SU-DHL-6 (cell line): ENCODE data around the gene ABCA4.

Source experiments
- H2AFZ ChIP-seq: fragments of 200-600 bp; sonication (generic); 2 replicates; pipeline ENCODE4 v1.6.1; 2014; ENCODE audit warnings: low read depth, mild to moderate bottlenecking, moderate library complexity, mixed read lengths, antibody characterized with exemption, low read length; ENCODE audit not compliant: severe bottlenecking
- H3F3A ChIP-seq: fragments of 200-600 bp; shearing (Covaris generic); 2 replicates; pipeline ENCODE4 v1.6.0; 2016; ENCODE audit warnings: antibody characterized with exemption, mild to moderate bottlenecking; ENCODE audit not compliant: insufficient read depth
- H3K27ac ChIP-seq: fragments of 200-600 bp; sonication (generic); 2 replicates; pipeline ENCODE4 v1.5.1; 2016; ENCODE audit warnings: low read depth, mild to moderate bottlenecking, low read length, moderate library complexity, mixed read lengths
- H3K27me3 ChIP-seq: fragments of 200-600 bp; sonication (generic), shearing (Covaris generic); 2 replicates; pipeline ENCODE4 v1.6.0; 2014; ENCODE audit warnings: mild to moderate bottlenecking, low read length
- H3K36me3 ChIP-seq: fragments of 200-600 bp; sonication (generic); 2 replicates; pipeline ENCODE4 v1.6.1; 2014; ENCODE audit warnings: mild to moderate bottlenecking, low read length, mixed read lengths
- H3K4me2 ChIP-seq: fragments of 300-600, 200-600 bp; shearing (Covaris generic), sonication (generic); 2 replicates; pipeline ENCODE4 v1.6.0; 2014; ENCODE audit warnings: low read length, low read depth, mild to moderate bottlenecking; ENCODE audit not compliant: poor library complexity, severe bottlenecking
- H3K4me3 ChIP-seq: fragments of 200-600 bp; sonication (generic); 2 replicates; pipeline ENCODE4 v1.5.1; 2014; ENCODE audit warnings: antibody characterized with exemption, low read length, mild to moderate bottlenecking, mixed read lengths; ENCODE audit not compliant: insufficient read depth, poor library complexity, severe bottlenecking
- H3K79me2 ChIP-seq: fragments of 200-600 bp; sonication (generic); 2 replicates; pipeline ENCODE4 v1.6.1; 2014; ENCODE audit warnings: mild to moderate bottlenecking, low read length, moderate library complexity; ENCODE audit not compliant: insufficient read depth
- H3K9ac ChIP-seq: fragments of 200-600 bp; sonication (generic); 2 replicates; pipeline ENCODE4 v1.7.0; 2014; ENCODE audit warnings: mild to moderate bottlenecking, low read length
- H3K9me2 ChIP-seq: fragments of 200-600 bp; sonication (generic); replicated peaks from 2 replicates; pipeline ENCODE4 v1.6.1; 2014; ENCODE audit warnings: low read length; ENCODE audit not compliant: insufficient read depth
- H3K9me3 ChIP-seq: fragments of 200-600 bp; sonication (generic); 2 replicates; pipeline ENCODE4 v1.6.1; 2014; ENCODE audit warnings: low read length, mixed read lengths; ENCODE audit not compliant: insufficient read depth
- H4K20me1 ChIP-seq: fragments of 200-600 bp; sonication (generic); 2 replicates; pipeline ENCODE4 v1.6.1; 2014; ENCODE audit warnings: low read depth, mild to moderate bottlenecking, antibody characterized with exemption, low read length, moderate library complexity, mixed read lengths
- EZH2phosphoT487 ChIP-seq: fragments of 200-600 bp; sonication (generic), shearing (Covaris generic); conservative IDR thresholded peaks from 2 replicates; pipeline ENCODE4 v1.6.1; 2018; ENCODE audit warnings: mild to moderate bottlenecking, antibody characterized with exemption, low read length, moderate library complexity, mixed read lengths
- TF ChIP-seq, protein P1 (sequence below): fragments of 200-600 bp; sonication (generic); IDR thresholded peaks from one replicate; pipeline ENCODE4 v1.5.1; 2017; ENCODE audit warnings: antibody characterized with exemption, mild to moderate bottlenecking, low read length, moderate library complexity; ENCODE audit not compliant: insufficient read depth, poor library complexity, severe bottlenecking

The ABCA4 gene

GRCh38 chr1:93976291-93976690, 144.7 kb downstream of the ABCA4 start:
- H3K4me3 ChIP-seq, result no peak overlapping the region
- H4K20me1 ChIP-seq, result no peaks in the 10 kb centered on the region
- no peaks in the 10 kb centered on the region for H3F3A ChIP-seq
- H3K27ac ChIP-seq, result no peak overlapping the region
- no peaks in the 10 kb centered on the region for H3K9me2 ChIP-seq
- H3K36me3 ChIP-seq, result no peaks in the 10 kb centered on the region
- H2AFZ ChIP-seq, result no peak overlapping the region
- no peak overlapping the region for H3K9ac ChIP-seq
- no peak overlapping the region for H3K4me2 ChIP-seq
- H3K79me2 ChIP-seq, result no peaks in the 10 kb centered on the region
- H3K9me3 ChIP-seq, result no peaks in the 10 kb centered on the region
- H3K27me3 ChIP-seq, result no peaks in the 10 kb centered on the region
- no peak for TF ChIP-seq EZH2phosphoT487
- TF ChIP-seq, protein P1, sequence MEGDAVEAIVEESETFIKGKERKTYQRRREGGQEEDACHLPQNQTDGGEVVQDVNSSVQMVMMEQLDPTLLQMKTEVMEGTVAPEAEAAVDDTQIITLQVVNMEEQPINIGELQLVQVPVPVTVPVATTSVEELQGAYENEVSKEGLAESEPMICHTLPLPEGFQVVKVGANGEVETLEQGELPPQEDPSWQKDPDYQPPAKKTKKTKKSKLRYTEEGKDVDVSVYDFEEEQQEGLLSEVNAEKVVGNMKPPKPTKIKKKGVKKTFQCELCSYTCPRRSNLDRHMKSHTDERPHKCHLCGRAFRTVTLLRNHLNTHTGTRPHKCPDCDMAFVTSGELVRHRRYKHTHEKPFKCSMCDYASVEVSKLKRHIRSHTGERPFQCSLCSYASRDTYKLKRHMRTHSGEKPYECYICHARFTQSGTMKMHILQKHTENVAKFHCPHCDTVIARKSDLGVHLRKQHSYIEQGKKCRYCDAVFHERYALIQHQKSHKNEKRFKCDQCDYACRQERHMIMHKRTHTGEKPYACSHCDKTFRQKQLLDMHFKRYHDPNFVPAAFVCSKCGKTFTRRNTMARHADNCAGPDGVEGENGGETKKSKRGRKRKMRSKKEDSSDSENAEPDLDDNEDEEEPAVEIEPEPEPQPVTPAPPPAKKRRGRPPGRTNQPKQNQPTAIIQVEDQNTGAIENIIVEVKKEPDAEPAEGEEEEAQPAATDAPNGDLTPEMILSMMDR, result no peak

GRCh38 chr1:93972341-93972740, 148.6 kb downstream of the ABCA4 start:
- Histone ChIP-seq H3K9me3 (no peaks in the 10 kb centered on the region), H3K4me2 (no peak overlapping the region), H3K4me3 (no peak overlapping the region), H3K27me3 (no peaks in the 10 kb centered on the region), H3F3A (no peaks in the 10 kb centered on the region), H3K9me2 (no peaks in the 10 kb centered on the region), H3K36me3 (no peaks in the 10 kb centered on the region), H3K79me2 (no peaks in the 10 kb centered on the region), H4K20me1 (no peaks in the 10 kb centered on the region), H3K9ac (no peak overlapping the region), H2AFZ (no peak overlapping the region), H3K27ac (no peak overlapping the region)
- TF ChIP-seq, protein P1, result no peak
- no peak for TF ChIP-seq EZH2phosphoT487

GRCh38 chr1:93969887-93970286, 151.1 kb downstream of the ABCA4 start:
- H3K9ac ChIP-seq, result no peak overlapping the region
- H3K36me3 ChIP-seq, result no peaks in the 10 kb centered on the region
- no peaks in the 10 kb centered on the region for H3K79me2 ChIP-seq
- H3F3A ChIP-seq, result no peaks in the 10 kb centered on the region
- no peaks in the 10 kb centered on the region for H4K20me1 ChIP-seq
- no peak overlapping the region for H2AFZ ChIP-seq
- no peak overlapping the region for H3K4me3 ChIP-seq
- H3K4me2 ChIP-seq, result no peak overlapping the region
- H3K27ac ChIP-seq, result no peak overlapping the region
- no peaks in the 10 kb centered on the region for H3K9me3 ChIP-seq
- H3K27me3 ChIP-seq, result no peaks in the 10 kb centered on the region
- no peaks in the 10 kb centered on the region for H3K9me2 ChIP-seq
- no peak for TF ChIP-seq EZH2phosphoT487
- TF ChIP-seq, protein P1, result no peak

DNA sequence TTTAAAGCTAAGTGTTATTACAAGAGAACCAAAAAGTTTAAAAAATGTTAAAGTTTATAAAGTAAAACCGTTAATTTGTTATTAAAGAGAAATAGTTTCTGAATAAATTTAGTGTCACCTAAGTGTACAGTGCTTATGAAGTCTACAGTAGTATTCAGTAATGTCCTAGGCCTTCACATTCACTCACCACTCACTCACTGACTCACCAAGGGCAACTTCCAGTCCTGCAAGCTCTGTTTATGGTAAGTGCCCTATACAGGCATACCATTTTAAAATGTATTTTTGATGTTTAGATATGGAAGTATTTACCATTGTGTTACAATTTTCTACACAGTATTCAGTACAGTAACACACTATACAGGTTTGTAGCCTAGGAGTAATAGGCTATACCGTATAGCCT, 151.6 kb downstream of the ABCA4 start:
- H3K4me3 ChIP-seq, result no peak overlapping the region
- H3K9me2 ChIP-seq, result no peaks in the 10 kb centered on the region
- TF ChIP-seq, protein P1, result no peak
- TF ChIP-seq EZH2phosphoT487, result no peak
- no peaks in the 10 kb centered on the region for H3K36me3 ChIP-seq
- no peaks in the 10 kb centered on the region for H3K27me3 ChIP-seq
- H4K20me1 ChIP-seq, result no peaks in the 10 kb centered on the region
- H3F3A ChIP-seq, result no peaks in the 10 kb centered on the region
- no peak overlapping the region for H3K4me2 ChIP-seq
- H3K9me3 ChIP-seq, result no peaks in the 10 kb centered on the region
- no peak overlapping the region for H3K9ac ChIP-seq
- H3K27ac ChIP-seq, result no peak overlapping the region
- no peak overlapping the region for H2AFZ ChIP-seq
- H3K79me2 ChIP-seq, result no peaks in the 10 kb centered on the region
